Measurements from ENCODE around the gene B3GALNT1.
"Not testable (repeated sequence)": the region's sequence is repeated elsewhere in the genome, so short reads cannot be mapped to it uniquely, and the experiment has no call there.

Gene B3GALNT1

GRCh38 chr3:161081633-161082032 is 23.5 kb downstream of the B3GALNT1 start:
- DNase-seq (ENCODE audit: low read depth in 2 of 2): no peak

- no peak for DNase-seq (ENCODE audit: low read depth in 2 of 2)
Observed at GRCh38 chr3:161073181-161073580, 32.0 kb downstream of the B3GALNT1 start.

GRCh38 chr3:161072751-161073150 is 32.4 kb downstream of the B3GALNT1 start:
- DNase-seq (ENCODE audit: low read depth in 2 of 2): no peak

- no peak for DNase-seq (ENCODE audit: low read depth in 2 of 2)
Observed at GRCh38 chr3:161072211-161072621, 32.9 kb downstream of the B3GALNT1 start.

GRCh38 chr3:161070980-161071663 is 34.0 kb downstream of the B3GALNT1 start:
- no peak for DNase-seq (ENCODE audit: low read depth in 2 of 2)

- DNase-seq (ENCODE audit: low read depth in 2 of 2): no peak
Observed at GRCh38 chr3:161070252-161070930, 34.8 kb downstream of the B3GALNT1 start.

- no peak for DNase-seq (ENCODE audit: low read depth in 2 of 2)
Observed at GRCh38 chr3:161069511-161070251, 35.5 kb downstream of the B3GALNT1 start.

- no peak for DNase-seq (ENCODE audit: low read depth in 2 of 2)
Observed at GRCh38 chr3:161067335-161067734, 37.8 kb downstream of the B3GALNT1 start.

- DNase-seq (ENCODE audit: low read depth in 2 of 2): no peak
Observed at GRCh38 chr3:161066930-161067329, 38.2 kb downstream of the B3GALNT1 start.

GRCh38 chr3:161064413-161064812 is 40.7 kb downstream of the B3GALNT1 start:
- DNase-seq (ENCODE audit: low read depth in 2 of 2): no peak

GRCh38 chr3:161054860-161055604 is 50.1 kb downstream of the B3GALNT1 start:
- no peak for DNase-seq (ENCODE audit: low read depth in 2 of 2)

- no peak for DNase-seq (ENCODE audit: low read depth in 2 of 2)
Observed at GRCh38 chr3:161051856-161052255, 53.3 kb downstream of the B3GALNT1 start.

- no peak for DNase-seq (ENCODE audit: low read depth in 2 of 2)
Observed at GRCh38 chr3:161050935-161051334, 54.2 kb downstream of the B3GALNT1 start.

- no peak for DNase-seq (ENCODE audit: low read depth in 2 of 2)
Observed at GRCh38 chr3:161049683-161050248, 55.4 kb downstream of the B3GALNT1 start.

- no peak for DNase-seq (ENCODE audit: low read depth in 2 of 2)
Observed at GRCh38 chr3:161043336-161044035, 61.7 kb downstream of the B3GALNT1 start.

- no peak for DNase-seq (ENCODE audit: low read depth in 2 of 2)
Observed at GRCh38 chr3:161042023-161042501, 63.1 kb downstream of the B3GALNT1 start.

GRCh38 chr3:161038725-161039124 is 66.4 kb downstream of the B3GALNT1 start:
- no peak for DNase-seq (ENCODE audit: low read depth in 2 of 2)

- no peak for DNase-seq (ENCODE audit: low read depth in 2 of 2)
Observed at GRCh38 chr3:161035711-161036110, 69.4 kb downstream of the B3GALNT1 start.

GRCh38 chr3:161034913-161035550 is 70.1 kb downstream of the B3GALNT1 start:
- DNase-seq (ENCODE audit: low read depth in 2 of 2): not testable (repeated sequence)

Measured in stimulated activated CD8-positive, alpha-beta memory T cell treated with anti-CD3 and anti-CD28 coated beads, Interleukin-15, amount 100 ng/mL, for 4 hours (primary cell).